ENCODE data around the gene PHOX2A.

Gene PHOX2A

GRCh38 chr11:72247584-72247983 lies 3.6 kb upstream of the PHOX2A start:
- FAIRE-seq = no peak

- FAIRE-seq = no peak
These were observed 1.4 kb upstream of the PHOX2A start for GRCh38 chr11:72245263-72245816.

DNA sequence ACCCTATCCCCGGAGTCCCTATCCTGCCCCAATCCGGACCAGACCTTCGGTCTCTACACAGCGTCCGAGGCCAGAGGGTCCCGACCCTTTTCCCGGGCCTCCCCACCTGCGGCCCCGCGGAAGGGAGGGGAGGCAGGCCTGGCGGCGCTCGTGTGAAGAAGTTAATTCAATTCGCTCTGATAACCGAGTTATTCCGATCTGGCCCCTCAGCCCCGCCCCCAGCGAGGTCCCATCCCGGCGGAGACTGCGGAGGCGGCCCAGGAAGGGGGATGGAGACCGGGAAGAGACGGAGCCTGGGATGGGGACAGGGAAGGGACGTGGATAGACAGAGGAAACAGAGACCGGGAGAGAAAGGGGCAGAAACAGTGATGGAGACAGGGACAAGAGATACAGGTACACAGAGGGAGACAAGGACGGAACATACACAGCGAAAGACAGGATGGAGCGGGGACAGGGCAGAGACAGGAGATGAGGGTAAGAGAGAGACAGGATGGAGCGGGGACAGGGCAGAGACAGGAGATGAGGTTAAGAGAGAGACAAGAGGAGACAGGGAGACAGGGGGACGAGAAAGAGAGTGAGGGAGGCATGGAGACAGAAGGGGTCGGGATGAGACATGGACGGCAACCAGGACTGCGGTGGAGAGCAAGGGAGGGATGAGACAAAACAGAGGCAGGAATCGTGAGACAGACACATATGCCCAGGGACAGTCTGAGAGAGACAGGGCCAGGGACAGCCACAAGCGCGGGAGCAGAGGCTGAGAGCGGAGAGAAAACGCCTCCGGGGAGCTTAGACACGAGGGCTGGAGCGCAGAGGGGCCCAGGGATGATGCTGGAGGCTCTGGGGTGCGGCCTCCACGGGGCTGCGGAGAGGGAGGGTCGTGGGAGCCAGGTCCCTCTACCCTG lies 636 bp upstream of the PHOX2A start:
- no peak for FAIRE-seq

DNA sequence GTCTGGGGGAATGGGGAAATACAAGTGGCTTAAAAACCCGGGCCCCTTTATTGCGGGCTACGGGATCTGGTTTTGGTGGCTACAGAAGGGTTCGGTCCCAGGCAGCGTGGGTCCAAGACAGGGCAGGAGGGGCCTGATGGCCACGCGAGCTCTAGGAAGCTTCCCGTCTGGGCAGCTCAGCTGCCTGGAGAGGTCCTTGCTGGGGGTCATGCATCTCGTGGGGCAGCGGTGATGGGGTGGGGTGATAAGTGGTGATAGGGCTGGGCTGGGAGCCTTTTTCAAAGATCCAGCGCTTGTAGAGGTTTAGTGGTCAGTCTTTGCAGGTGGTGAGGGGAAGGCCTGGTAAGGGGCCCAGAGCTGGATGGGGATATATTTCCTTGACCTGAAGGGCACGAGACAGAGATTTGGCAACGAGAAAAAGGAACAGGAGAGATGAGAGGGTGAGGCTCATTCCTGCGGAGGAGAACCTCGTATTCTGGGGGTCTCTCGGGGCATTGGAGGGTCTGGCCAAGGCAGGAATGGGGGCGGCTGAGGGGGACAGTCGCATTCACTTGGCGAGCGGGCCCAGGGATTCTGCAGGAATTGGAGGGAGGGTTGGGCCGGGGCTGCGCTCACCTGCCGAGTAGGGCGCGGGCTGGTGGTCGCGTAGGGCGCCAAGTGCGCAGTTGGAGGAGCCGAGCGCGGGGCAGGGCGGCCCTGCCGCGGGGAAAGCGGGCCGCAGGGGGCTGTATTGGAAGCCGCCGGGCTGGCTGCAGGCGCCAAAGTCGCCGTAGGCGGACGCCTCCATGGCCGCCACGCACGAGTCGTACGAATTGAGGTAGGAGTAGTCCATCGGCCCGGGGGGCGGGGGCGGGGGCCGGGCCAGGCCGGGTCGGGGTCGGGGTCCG lies 560 bp downstream of the PHOX2A start:
- no peak for FAIRE-seq

DNA sequence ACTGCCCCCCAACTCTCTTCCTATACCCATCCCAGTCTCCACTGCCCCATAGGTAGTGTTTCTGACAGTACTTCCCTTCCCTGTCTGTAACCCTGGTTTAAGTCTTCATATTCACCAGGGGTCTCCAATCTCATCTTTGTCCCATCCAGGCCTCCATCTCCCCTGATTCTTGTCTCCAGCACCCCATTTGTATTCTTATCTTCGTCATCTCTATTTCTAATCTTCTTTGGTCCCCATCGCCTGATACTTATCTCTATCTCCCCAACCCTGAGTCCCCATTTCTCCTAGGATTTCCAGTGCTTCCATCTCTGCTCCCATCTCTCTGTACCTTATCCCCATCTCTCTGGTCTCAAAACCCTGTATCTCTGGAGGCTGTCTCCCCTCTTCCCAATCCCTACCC lies 1.8 kb downstream of the PHOX2A start:
- FAIRE-seq = no peak

DNA sequence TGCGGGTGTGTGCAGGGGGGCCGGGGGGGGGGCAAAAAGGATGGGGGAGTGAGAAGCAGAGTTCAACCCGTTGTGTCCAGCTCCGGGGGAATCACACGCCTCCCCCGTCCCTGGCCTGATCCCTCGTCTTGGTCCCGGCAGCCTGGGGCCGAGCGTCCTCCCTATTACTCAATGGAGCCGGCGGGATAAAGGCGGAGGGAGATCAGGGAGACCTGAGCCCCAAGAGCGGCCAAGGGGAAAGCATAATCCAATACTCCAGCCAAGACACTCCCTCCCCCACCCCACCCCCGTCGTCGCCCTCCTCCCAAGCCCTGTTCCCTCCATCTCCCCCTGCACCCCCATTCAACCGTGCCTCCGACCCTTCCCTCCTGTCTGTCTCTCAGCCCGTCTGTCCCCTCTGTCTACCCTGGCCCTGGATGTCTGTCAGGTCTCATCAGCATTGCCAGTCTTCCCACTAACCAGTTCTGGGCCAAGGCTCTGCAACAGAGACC lies 2.6 kb downstream of the PHOX2A start:
- no peak for FAIRE-seq

DNA sequence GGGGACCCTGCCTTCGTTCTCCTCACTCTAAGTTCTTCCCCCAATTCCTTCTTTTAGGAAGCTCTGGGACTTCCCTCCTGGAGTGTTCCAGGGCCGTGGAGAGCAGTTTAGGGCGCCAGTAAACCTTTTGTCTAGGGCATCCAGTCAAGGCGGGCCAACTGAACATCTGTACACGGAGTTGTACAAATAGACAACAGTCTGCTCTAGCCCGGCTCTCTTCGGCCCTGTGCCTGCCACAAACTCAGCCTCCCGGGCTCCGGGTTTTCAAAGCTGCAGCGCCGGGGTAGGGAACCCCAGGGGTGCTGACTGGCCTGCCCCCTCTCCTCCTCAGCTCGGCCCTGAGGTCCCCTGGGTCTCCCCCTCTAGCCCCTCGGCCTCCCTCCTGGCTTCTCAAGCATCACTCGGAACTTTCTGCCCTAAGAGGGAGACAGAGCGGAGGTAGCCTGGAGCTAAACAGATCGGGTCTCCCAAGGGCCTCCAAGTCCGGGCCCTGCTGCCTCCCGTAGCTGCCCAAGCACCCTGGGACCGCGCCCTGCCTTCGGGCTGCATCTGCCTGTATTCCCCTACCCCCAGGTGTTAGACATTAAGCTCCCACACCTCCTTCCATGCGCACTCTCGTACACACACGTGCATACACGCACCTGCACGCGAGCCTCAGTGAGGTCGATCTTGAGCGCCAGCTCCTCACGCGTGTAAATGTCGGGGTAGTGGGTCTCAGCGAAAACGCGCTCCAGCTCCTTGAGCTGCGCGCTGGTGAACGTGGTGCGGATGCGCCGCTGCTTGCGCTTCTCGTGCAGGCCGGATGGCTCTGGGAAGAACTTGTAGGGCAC lies 3.3 kb downstream of the PHOX2A start:
- no peak for FAIRE-seq

GRCh38 chr11:72239849-72240460 lies 4.0 kb downstream of the PHOX2A start:
- no peak for FAIRE-seq

GRCh38 chr11:72239313-72239848 lies 4.6 kb downstream of the PHOX2A start:
- FAIRE-seq = no peak

DNA sequence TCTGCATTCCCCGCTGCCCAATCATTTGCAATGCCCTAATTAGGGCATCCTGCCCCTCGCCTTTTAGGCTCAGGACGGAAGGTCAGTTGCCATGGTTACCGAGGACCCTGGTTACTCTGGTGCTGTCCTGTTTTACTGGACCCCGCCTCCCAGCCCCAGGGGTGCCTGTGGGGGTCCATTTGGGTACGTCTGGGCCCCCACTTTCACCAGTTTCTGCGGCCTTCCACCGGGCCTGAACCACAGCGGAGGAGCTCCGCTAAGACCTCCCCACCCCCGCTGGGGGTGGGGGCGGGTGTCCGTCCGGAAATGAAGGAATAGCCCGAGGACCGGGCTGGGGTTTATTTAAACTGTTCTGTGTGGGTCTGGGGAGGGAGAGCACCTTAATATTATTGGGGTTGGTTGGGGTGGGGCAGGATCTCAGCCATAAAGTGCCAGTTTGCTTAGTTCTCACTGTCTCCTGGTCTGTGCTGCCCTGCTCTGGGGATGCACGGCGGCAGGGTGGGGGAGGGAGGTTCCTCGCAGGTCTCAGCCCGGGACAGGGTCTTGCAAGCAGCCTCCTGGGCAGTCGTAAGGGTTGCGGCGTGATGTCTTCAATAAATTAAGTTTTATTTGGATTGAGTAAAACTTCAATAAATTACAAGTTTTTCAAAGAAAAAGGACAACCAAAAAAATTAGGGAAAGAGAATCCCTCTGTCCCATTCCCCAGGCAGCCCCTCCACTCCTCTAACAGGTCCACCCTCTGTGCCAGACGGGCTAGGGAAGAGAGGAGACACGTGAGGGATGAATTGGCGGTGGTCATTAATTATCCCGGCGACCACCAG lies 5.3 kb downstream of the PHOX2A start:
- FAIRE-seq = no peak

DNA sequence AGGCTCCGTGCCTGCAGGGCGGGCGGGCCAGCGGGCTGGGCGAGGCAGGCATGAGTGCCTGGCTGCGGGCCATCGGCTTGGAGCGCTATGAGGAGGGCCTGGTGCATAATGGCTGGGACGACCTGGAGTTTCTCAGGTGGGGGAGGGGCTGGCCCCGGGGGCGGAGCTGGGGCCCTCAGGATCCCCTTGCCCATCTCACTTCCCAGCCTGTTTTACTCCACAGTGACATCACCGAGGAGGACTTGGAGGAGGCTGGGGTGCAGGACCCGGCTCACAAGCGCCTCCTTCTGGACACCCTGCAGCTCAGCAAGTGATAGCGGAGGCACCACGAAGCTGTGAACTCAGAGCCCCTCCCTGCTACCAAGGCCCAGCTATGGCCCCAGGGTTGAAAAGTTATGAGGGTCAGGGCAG lies 5.9 kb downstream of the PHOX2A start:
- FAIRE-seq = no peak

- FAIRE-seq = no peak
These were observed 6.7 kb downstream of the PHOX2A start for GRCh38 chr11:72237112-72237931.

DNA sequence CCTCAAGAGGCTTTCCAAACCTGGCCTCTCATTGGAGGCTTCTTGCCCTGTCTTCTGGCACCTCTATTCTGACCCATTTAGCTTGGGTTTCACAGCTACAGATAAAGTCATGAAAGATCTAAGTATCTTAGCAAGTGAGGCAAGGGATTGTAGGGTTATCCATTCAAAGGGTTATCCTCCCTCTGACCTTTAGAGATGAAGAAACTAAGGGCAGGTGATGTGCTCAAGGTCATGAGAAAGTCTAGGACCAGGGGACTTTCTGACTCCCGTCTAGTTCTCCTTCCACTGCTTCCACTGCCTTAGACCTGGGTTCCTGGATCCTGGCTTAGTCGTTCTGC lies 7.2 kb downstream of the PHOX2A start:
- FAIRE-seq = no peak

GRCh38 chr11:72236083-72236697 lies 7.8 kb downstream of the PHOX2A start:
- no peak for FAIRE-seq

GRCh38 chr11:72235351-72236057 lies 8.5 kb downstream of the PHOX2A start:
- FAIRE-seq = no peak

DNA sequence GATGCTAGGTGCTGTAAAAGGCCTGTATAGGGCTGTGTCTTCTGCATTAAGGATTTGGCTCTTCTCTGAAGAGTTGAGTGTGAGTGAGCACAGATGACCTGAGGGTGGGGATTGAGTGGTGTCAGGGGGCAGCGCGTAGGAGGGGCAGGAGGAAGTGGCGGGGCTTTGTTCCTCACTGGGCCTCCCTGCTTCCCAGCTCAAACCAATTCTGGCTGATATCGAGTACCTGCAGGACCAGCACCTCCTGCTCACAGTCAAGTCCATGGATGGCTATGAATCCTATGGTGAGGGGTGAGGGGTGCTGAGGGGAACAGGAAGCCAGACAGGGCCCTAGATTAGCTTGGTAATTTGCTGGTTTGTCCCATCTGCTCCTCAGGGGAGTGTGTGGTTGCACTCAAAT lies 9.1 kb downstream of the PHOX2A start:
- FAIRE-seq = no peak

DNA sequence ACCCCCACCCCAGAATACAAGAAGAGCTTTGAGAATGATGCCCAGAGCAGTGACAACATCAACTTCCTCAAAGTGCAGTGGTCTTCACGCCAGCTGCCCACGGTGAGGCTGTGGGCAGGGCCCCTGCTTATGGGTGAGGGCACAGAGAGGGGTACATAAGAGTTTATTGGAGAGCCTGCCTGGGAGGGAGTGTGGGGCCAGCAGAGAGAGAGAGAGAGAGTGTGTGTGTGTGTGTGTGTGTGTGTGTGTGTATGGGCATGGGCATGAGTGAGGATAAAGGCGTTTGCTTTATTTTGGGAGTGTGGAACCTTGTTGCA lies 9.5 kb downstream of the PHOX2A start:
- no peak for FAIRE-seq

- FAIRE-seq = no peak
These were observed 10.0 kb downstream of the PHOX2A start for GRCh38 chr11:72233773-72234513.
